ENCODE measurements around the gene REC8.

REC8 gene

DNA sequence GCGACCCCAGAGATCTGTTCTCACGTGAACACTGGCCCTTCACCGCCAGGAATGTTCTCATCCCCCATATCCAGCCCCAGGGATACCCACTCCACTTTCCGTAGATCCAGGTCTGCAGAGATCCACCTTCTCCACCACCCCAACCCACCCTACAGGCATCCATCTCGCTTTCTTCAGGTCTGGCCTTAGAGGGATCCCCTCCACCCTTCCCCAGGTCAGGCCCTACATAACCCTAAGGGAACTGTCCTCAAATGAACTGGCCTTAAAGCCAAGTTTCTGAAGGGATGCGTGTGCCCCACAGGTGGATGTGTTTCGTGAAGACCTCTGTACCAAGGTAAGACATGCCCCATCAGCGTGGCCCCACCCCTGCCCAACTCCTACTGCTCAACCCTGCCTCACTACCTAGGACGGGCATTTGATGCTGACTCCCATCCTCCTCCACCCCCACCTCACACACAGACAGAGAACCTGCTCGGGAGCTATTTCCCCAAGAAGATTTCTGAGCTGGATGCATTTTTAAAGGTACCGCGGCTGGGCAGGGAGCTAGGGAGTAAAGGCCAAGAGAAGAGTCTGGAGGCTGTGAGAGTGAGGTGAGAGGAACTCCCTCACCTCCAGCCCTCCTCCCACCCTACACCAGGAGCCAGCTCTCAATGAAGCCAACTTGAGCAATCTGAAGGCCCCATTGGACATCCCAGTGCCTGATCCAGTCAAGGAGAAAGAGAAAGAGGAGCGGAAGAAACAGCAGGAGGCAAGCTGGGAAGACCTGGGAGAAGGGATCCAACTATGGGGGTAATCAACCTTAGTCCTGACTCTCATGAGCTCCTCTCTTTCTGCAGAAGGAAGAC lies 35.0 kb upstream of the REC8 start:
- H2BK5ac ChIP-seq (ENCODE audit: low read depth, low read length, poor library complexity, severe bottlenecking): no peak overlapping the region
- H3K14ac ChIP-seq (ENCODE audit: low read length in 2 of 2): peak overlapping the region in 1 of 2 experiments; percentile 93
- no peaks in the 10 kb centered on the region for H3K27me3 ChIP-seq (ENCODE audit: control insufficient read depth in 1 of 2, insufficient read depth in 1 of 2, low read length in 2 of 2)
- no peak overlapping the region for H4K91ac ChIP-seq (ENCODE audit: low read length)
- peak overlapping the region in 1 of 2 experiments; percentile 94 for H3K23ac ChIP-seq (ENCODE audit: low read length in 2 of 2)
- no peak for DNase-seq
- no peak overlapping the region for H4K8ac ChIP-seq (ENCODE audit: low read length)
- peak overlapping the region in 1 of 2 experiments; percentile 21 for H3K18ac ChIP-seq (ENCODE audit: low read depth in 1 of 2, low read length in 2 of 2)
- no peaks in the 10 kb centered on the region for H3K9me3 ChIP-seq (ENCODE audit: control insufficient read depth, low read length)
- peak overlapping the region in 1 of 2 experiments; percentile 94 for H3K4ac ChIP-seq (ENCODE audit: low read depth in 1 of 2, low read length in 2 of 2)
- peak overlapping the region; percentile 79 for H3K4me2 ChIP-seq (ENCODE audit: low read length, poor library complexity, severe bottlenecking)
- H2BK120ac ChIP-seq (ENCODE audit: low read depth, low read length): no peak overlapping the region
- H2BK12ac ChIP-seq (ENCODE audit: low read length in 2 of 2): peak overlapping the region in 1 of 2 experiments; percentile 84
- H3K79me1 ChIP-seq (replicated peaks; ENCODE audit: low read length, poor library complexity, severe bottlenecking): peaks cover 26% of the 10 kb centered on the region
- no peak overlapping the region for H3K27ac ChIP-seq (ENCODE audit: low read length, poor library complexity, severe bottlenecking)
- H3K36me3 ChIP-seq (ENCODE audit: control insufficient read depth in 1 of 2, insufficient read depth in 2 of 2, low read depth in 1 of 2, low read length in 2 of 2): peaks cover 27% of the 10 kb centered on the region in 2 experiments
- H3K4me3 ChIP-seq (ENCODE audit: insufficient read depth in 1 of 2, low read depth in 1 of 2, low read length in 2 of 2): peak overlapping the region; percentile 81 to 91
- no peak overlapping the region for H2BK15ac ChIP-seq (ENCODE audit: low read depth, poor library complexity, severe bottlenecking)
- peaks cover 19% of the 10 kb centered on the region for H3K4me1 ChIP-seq (ENCODE audit: control insufficient read depth, insufficient read depth, low read depth, low read length)
- no peak overlapping the region for H2AK5ac ChIP-seq (ENCODE audit: low read length, severe bottlenecking)
- peak overlapping the region; percentile 88 for H3K9ac ChIP-seq (ENCODE audit: low read length)
- WGBS: 46% methylated on average over 10 of the region's 13 CpGs
- no peak overlapping the region for H2AFZ ChIP-seq (ENCODE audit: low read depth, low read length)

GRCh38 chr14:24137529-24138395 lies 34.1 kb upstream of the REC8 start:
- Histone ChIP-seq H2BK15ac (ENCODE audit: low read depth, poor library complexity, severe bottlenecking) (no peak overlapping the region), H2AFZ (ENCODE audit: low read depth, low read length) (no peak overlapping the region), H3K9me3 (ENCODE audit: control insufficient read depth, low read length) (no peaks in the 10 kb centered on the region), H3K79me1 (replicated peaks; ENCODE audit: low read length, poor library complexity, severe bottlenecking) (peaks cover 27% of the 10 kb centered on the region), H2AK5ac (ENCODE audit: low read length, severe bottlenecking) (no peak overlapping the region), H2BK5ac (ENCODE audit: low read depth, low read length, poor library complexity, severe bottlenecking) (no peak overlapping the region), H3K4me1 (ENCODE audit: control insufficient read depth, insufficient read depth, low read depth, low read length) (peaks cover 20% of the 10 kb centered on the region), H3K14ac (ENCODE audit: low read length in 2 of 2) (no peak overlapping the region), H3K23ac (ENCODE audit: low read length in 2 of 2) (peak overlapping the region in 1 of 2 experiments; percentile 2), H3K27me3 (ENCODE audit: control insufficient read depth in 1 of 2, insufficient read depth in 1 of 2, low read length in 2 of 2) (no peaks in the 10 kb centered on the region), H3K27ac (ENCODE audit: low read length, poor library complexity, severe bottlenecking) (no peak overlapping the region), H3K9ac (ENCODE audit: low read length) (no peak overlapping the region), H3K4ac (ENCODE audit: low read depth in 1 of 2, low read length in 2 of 2) (no peak overlapping the region), H3K36me3 (ENCODE audit: control insufficient read depth in 1 of 2, insufficient read depth in 2 of 2, low read depth in 1 of 2, low read length in 2 of 2) (peaks cover 22 to 29% of the 10 kb centered on the region in 2 experiments), H2BK12ac (ENCODE audit: low read length in 2 of 2) (no peak overlapping the region), H4K8ac (ENCODE audit: low read length) (no peak overlapping the region), H3K18ac (ENCODE audit: low read depth in 1 of 2, low read length in 2 of 2) (no peak overlapping the region), H3K4me3 (ENCODE audit: insufficient read depth in 1 of 2, low read depth in 1 of 2, low read length in 2 of 2) (no peak overlapping the region), H2BK120ac (ENCODE audit: low read depth, low read length) (no peak overlapping the region), H4K91ac (ENCODE audit: low read length) (peak overlapping the region; percentile 47), H3K4me2 (ENCODE audit: low read length, poor library complexity, severe bottlenecking) (no peak overlapping the region)
- WGBS: 97% methylated on average over 8 of the region's 8 CpGs
- DNase-seq: no peak

- WGBS: 88% methylated on average over 13 of the region's 13 CpGs
- no peaks in the 10 kb centered on the region for H3K27me3 ChIP-seq (ENCODE audit: control insufficient read depth in 1 of 2, insufficient read depth in 1 of 2, low read length in 2 of 2)
- no peak overlapping the region for H3K9ac ChIP-seq (ENCODE audit: low read length)
- H2BK12ac ChIP-seq (ENCODE audit: low read length in 2 of 2): no peak overlapping the region
- no peak overlapping the region for H3K18ac ChIP-seq (ENCODE audit: low read depth in 1 of 2, low read length in 2 of 2)
- H2BK5ac ChIP-seq (ENCODE audit: low read depth, low read length, poor library complexity, severe bottlenecking): no peak overlapping the region
- H4K91ac ChIP-seq (ENCODE audit: low read length): no peak overlapping the region
- peaks cover 34% of the 10 kb centered on the region for H3K79me1 ChIP-seq (replicated peaks; ENCODE audit: low read length, poor library complexity, severe bottlenecking)
- no peak overlapping the region for H3K27ac ChIP-seq (ENCODE audit: low read length, poor library complexity, severe bottlenecking)
- no peaks in the 10 kb centered on the region for H3K9me3 ChIP-seq (ENCODE audit: control insufficient read depth, low read length)
- H3K4me1 ChIP-seq (ENCODE audit: control insufficient read depth, insufficient read depth, low read depth, low read length): peaks cover 23% of the 10 kb centered on the region
- peak overlapping the region in 1 of 2 experiments; percentile 2 for H3K23ac ChIP-seq (ENCODE audit: low read length in 2 of 2)
- peak overlapping the region; percentile 22 for H2AK5ac ChIP-seq (ENCODE audit: low read length, severe bottlenecking)
- H3K14ac ChIP-seq (ENCODE audit: low read length in 2 of 2): no peak overlapping the region
- H2BK120ac ChIP-seq (ENCODE audit: low read depth, low read length): no peak overlapping the region
- H3K4me3 ChIP-seq (ENCODE audit: insufficient read depth in 1 of 2, low read depth in 1 of 2, low read length in 2 of 2): no peak overlapping the region
- H2AFZ ChIP-seq (ENCODE audit: low read depth, low read length): no peak overlapping the region
- H3K4ac ChIP-seq (ENCODE audit: low read depth in 1 of 2, low read length in 2 of 2): no peak overlapping the region
- no peak overlapping the region for H4K8ac ChIP-seq (ENCODE audit: low read length)
- no peak for DNase-seq
- no peak overlapping the region for H2BK15ac ChIP-seq (ENCODE audit: low read depth, poor library complexity, severe bottlenecking)
- H3K36me3 ChIP-seq (ENCODE audit: control insufficient read depth in 1 of 2, insufficient read depth in 2 of 2, low read depth in 1 of 2, low read length in 2 of 2): peaks cover 24 to 38% of the 10 kb centered on the region in 2 experiments
- H3K4me2 ChIP-seq (ENCODE audit: low read length, poor library complexity, severe bottlenecking): no peak overlapping the region
Observed at GRCh38 chr14:24138396-24139271, 33.2 kb upstream of the REC8 start.

Measured in mesenchymal stem cell (in vitro differentiated cells and primary cell).